K562 (cell line): ENCODE measurements around the gene NEDD4L. TPM values are rescaled to one million over a fixed set of nuclear protein-coding genes. Genes with fewer than 3 reads are reported as not detected.

Source experiments
- ATAC-seq: fragments of 200-7000 bp; cut with Tn5 transposase; 3 replicates; pipeline ENCODE4 v1.9.1; 2020; ENCODE audit warnings: moderate library complexity
- BruUV-seq: library from RNA; stranded (reverse); fragments of 400-500 nt; replicated peaks from 2 replicates; lab custom pipeline; 2021; lab: Mats Ljungman, UMichigan
- CTCF ChIA-PET: fragments of 300-600 bp; formaldehyde crosslinking; extraction: SDS; loops from one replicate; lab custom pipeline; 2021; ENCODE audit warnings: low intra/inter-chr PET ratio; lab: Yijun Ruan, JAX
- POLR2A ChIA-PET: fragments of 300-600, 350-650 bp; sonication (Branson Sonifier 250); formaldehyde crosslinking; extraction: SDS; loops from one replicate; lab custom pipeline; 2021; ENCODE audit warnings: antibody characterized with exemption, inconsistent platforms; lab: Yijun Ruan, JAX
- DNase-seq, 4 experiments: peaks; one replicate each; pipeline versions ENCODE4 v3.0.0 to v3.0.0-alpha.2; 2011 to 2018; ENCODE audit warnings: low spot score in 3 of 4, mixed read lengths in 3 of 4; ENCODE audit errors: extremely low read depth in 1 of 4
- FAIRE-seq: peaks from 2 replicates; lab custom pipeline; 2011; peaks lifted over from hg19 to GRCh38; lab: Jason Lieb, UNC
- H2AFZ ChIP-seq: 2 replicates; pipeline ENCODE4 v1.6.0; 2011; ENCODE audit warnings: low read depth, low read length, control low read depth, inconsistent platforms
- H3K27ac ChIP-seq: fragments of 200-600 bp; 3 replicates; pipeline ENCODE4 v1.8.0; 2011; ENCODE audit warnings: low read depth, mild to moderate bottlenecking, control low read depth, inconsistent platforms, low read length, moderate library complexity, mixed read lengths; ENCODE audit errors: extremely low read depth
- H3K27me3 ChIP-seq, 2 experiments: fragments of 300-600 bp in 1 of 2; 2 replicates in 1 of 2; 3 replicates in 1 of 2; pipeline versions ENCODE4 v1.6.0 to v1.8.0; 2011; ENCODE audit warnings: inconsistent platforms in 2 of 2, low read length in 2 of 2, mild to moderate bottlenecking in 1 of 2, mixed read lengths in 1 of 2, moderate library complexity in 1 of 2; ENCODE audit not compliant: control insufficient read depth in 2 of 2, insufficient read depth in 2 of 2
- H3K36me3 ChIP-seq: fragments of 300-600 bp; 3 replicates; pipeline ENCODE4 v1.8.0; 2011; ENCODE audit warnings: mild to moderate bottlenecking, low read length, inconsistent platforms; ENCODE audit not compliant: control insufficient read depth, insufficient read depth
- H3K4me1 ChIP-seq, 2 experiments: fragments of 200-600 bp in 1 of 2; replicated peaks in 1 of 2; 2 replicates in 1 of 2; 3 replicates in 1 of 2; pipeline versions ENCODE4 v1.5.1 to v1.8.0; 2011; ENCODE audit warnings: inconsistent platforms in 2 of 2, low read length in 2 of 2, mild to moderate bottlenecking in 1 of 2, mixed read lengths in 1 of 2, moderate library complexity in 1 of 2; ENCODE audit not compliant: control insufficient read depth in 2 of 2, insufficient read depth in 2 of 2
- H3K4me2 ChIP-seq: 2 replicates; pipeline ENCODE4 v1.6.1; 2011; ENCODE audit warnings: low read length, control low read depth, inconsistent platforms, mixed read lengths; ENCODE audit not compliant: insufficient read depth
- H3K4me3 ChIP-seq: fragments of 200-600 bp; sonication (generic), shearing (Covaris generic); 2 replicates; pipeline ENCODE4 v1.5.1; 2016; ENCODE audit warnings: control low read depth, inconsistent platforms
- H3K79me2 ChIP-seq: fragments of 200-600 bp; 3 replicates; pipeline ENCODE4 v1.8.0; 2011; ENCODE audit warnings: low read length, inconsistent platforms; ENCODE audit not compliant: control insufficient read depth, insufficient read depth
- H3K9ac ChIP-seq, 2 experiments: 2 replicates each; pipeline versions ENCODE4 v1.6.0 to v1.6.1; 2011; ENCODE audit warnings: low read depth in 2 of 2, low read length in 2 of 2, control low read depth in 1 of 2, inconsistent platforms in 1 of 2, mild to moderate bottlenecking in 1 of 2, mixed read lengths in 1 of 2; ENCODE audit not compliant: insufficient read depth in 1 of 2
- H3K9me1 ChIP-seq: one replicate; pipeline ENCODE4 v1.6.0; 2011; ENCODE audit warnings: inconsistent platforms, mild to moderate bottlenecking, low read length, moderate library complexity; ENCODE audit not compliant: control insufficient read depth, insufficient read depth
- H3K9me3 ChIP-seq: replicated peaks from 2 replicates; pipeline ENCODE4 v1.5.1; 2011; ENCODE audit warnings: low read depth, low read length, inconsistent platforms; ENCODE audit not compliant: control insufficient read depth, insufficient read depth
- H4K20me1 ChIP-seq: replicated peaks from 2 replicates; pipeline ENCODE4 v1.6.1; 2011; ENCODE audit warnings: low read length, inconsistent platforms, mixed read lengths; ENCODE audit not compliant: control insufficient read depth, insufficient read depth
- CREB1 ChIP-seq, 2 experiments: sonication (generic) in 1 of 2; formaldehyde crosslinking in 1 of 2; IDR thresholded peaks; 2 replicates each; pipeline versions ENCODE4 v1.6.1 to v1.8.0; 2012 to 2022; ENCODE audit warnings: inconsistent platforms in 1 of 2, mild to moderate bottlenecking in 1 of 2, missing genetic modification reagents in 1 of 2, moderate library complexity in 1 of 2
- E2F5 ChIP-seq: sonication (generic); formaldehyde crosslinking; IDR thresholded peaks from 2 replicates; pipeline ENCODE4 v1.8.0; 2022; ENCODE audit warnings: mild to moderate bottlenecking, missing genetic modification reagents
- EGR1 ChIP-seq: fragments of 450-650 bp; conservative IDR thresholded peaks from 2 replicates; pipeline ENCODE4 v1.6.1; 2017; ENCODE audit warnings: mild to moderate bottlenecking
- IRF2 ChIP-seq: sonication (generic); formaldehyde crosslinking; IDR thresholded peaks from 2 replicates; pipeline ENCODE4 v1.8.1; 2022; ENCODE audit warnings: mild to moderate bottlenecking, missing genetic modification reagents
- MNT ChIP-seq, 2 experiments: fragments of 450-650 bp; conservative IDR thresholded peaks; 2 replicates each; pipeline ENCODE4 v1.6.1; 2017; ENCODE audit warnings: mild to moderate bottlenecking in 2 of 2, moderate library complexity in 2 of 2
- NRF1 ChIP-seq, 2 experiments: fragments of 450-650 bp; IDR thresholded peaks in 1 of 2; conservative IDR thresholded peaks in 1 of 2; 2 replicates each; pipeline ENCODE4 v1.6.1; 2014; ENCODE audit warnings: mild to moderate bottlenecking in 2 of 2
- PHF20 ChIP-seq: fragments of 450-650 bp; IDR thresholded peaks from 2 replicates; pipeline ENCODE4 v1.6.1; 2018; ENCODE audit not compliant: partially characterized antibody
- RAD21 ChIP-seq, 2 experiments: fragments of 250-450 bp in 1 of 2; fragments of 450-650 bp in 1 of 2; sonication (Bioruptor Pico) in 1 of 2; formaldehyde crosslinking in 1 of 2; IDR thresholded peaks in 1 of 2; conservative IDR thresholded peaks in 1 of 2; 2 replicates each; pipeline versions ENCODE4 v1.4.0 to v1.8.0; 2020 to 2022; ENCODE audit warnings: mild to moderate bottlenecking in 2 of 2, moderate library complexity in 1 of 2
- SMC3 ChIP-seq: conservative IDR thresholded peaks from 2 replicates; pipeline ENCODE4 v1.6.1; 2011; ENCODE audit warnings: low read depth, low read length, improper control_type of control experiment; ENCODE audit not compliant: insufficient read depth
- TARDBP ChIP-seq: fragments of 450-650 bp; IDR thresholded peaks from 2 replicates; pipeline ENCODE4 v1.6.1; 2016
- ZBTB17 ChIP-seq: fragments of 450-650 bp; formaldehyde crosslinking; IDR thresholded peaks from 2 replicates; pipeline ENCODE4 v1.4.0; 2020; ENCODE audit warnings: mild to moderate bottlenecking
- ZNF23 ChIP-seq: fragments of 250-450 bp; sonication (Bioruptor Pico); IDR thresholded peaks from 2 replicates; pipeline ENCODE4 v1.4.0; 2020; ENCODE audit warnings: mild to moderate bottlenecking
- ZNF24 ChIP-seq: fragments of 450-650 bp; IDR thresholded peaks from 2 replicates; pipeline ENCODE4 v1.6.1; 2016
- ZNF316 ChIP-seq: fragments of 450-650 bp; IDR thresholded peaks from 2 replicates; pipeline ENCODE4 v1.6.1; 2016
- WGBS: fragments of 100-300 bp; shearing (Covaris generic); methylation state at CpG from one replicate; pipeline ENCODE4 v1.1.6; 2016; ENCODE audit warnings: low coverage, mixed read lengths; ENCODE audit not compliant: insufficient coverage; ENCODE audit errors: missing lambda C conversion rate; 5-methylcytosine and 5-hydroxymethylcytosine counted together
- in situ Hi-C: fragments of 300-500 bp; cut with MboI; formaldehyde crosslinking; loops from 4 replicates; pipeline ENCODE4 v1.15.0; 2018; ENCODE audit warnings: inconsistent platforms, mixed read lengths
- intact Hi-C: fragments of 100-400 bp; cut with micrococcal nuclease; formaldehyde crosslinking; loops from 2 replicates; pipeline ENCODE4 v1.14.2; 2022
- polyA plus RNA-seq, 8 experiments: library from polyadenylated mRNA; depleted of rRNA in 4 of 8; stranded (reverse) in 5 of 8; unstranded in 3 of 8; fragments of >200 nt; fragmentation: Nextera tagmentation in 2 of 8; fragmentation: Illumina TruSeq in 1 of 8; extraction: Ambion mirVana in 2 of 8; extraction: Trizol in 1 of 8; gene quantifications; 2 replicates each; pipeline versions ENCODE4 v1.2.1 to v1.2.3, GENCODE V29; 2011 to 2014; ENCODE audit warnings: inconsistent platforms in 1 of 8, missing spikeins in 1 of 8
- total RNA-seq, 7 experiments: library from RNA; depleted of rRNA in 6 of 7; stranded (reverse); fragments of >200 nt in 6 of 7; fragmentation: Illumina TruSeq in 2 of 7; extraction: Trizol in 2 of 7; gene quantifications; 2 replicates each; pipeline versions ENCODE4 v1.2.1 to v1.2.3, GENCODE V29; 2011 to 2021; ENCODE audit warnings: low replicate concordance in 1 of 7
- TF ChIP-seq, protein P1 (sequence below): fragments of 450-650 bp; IDR thresholded peaks from 2 replicates; pipeline ENCODE4 v1.6.1; 2017; ENCODE audit warnings: antibody characterized with exemption
- TF ChIP-seq, protein P2 (sequence below): fragments of 250-450 bp; sonication (Bioruptor Pico); IDR thresholded peaks from 2 replicates; pipeline ENCODE4 v1.5.0; 2020; ENCODE audit warnings: mild to moderate bottlenecking, borderline replicate concordance

Gene NEDD4L
- total and polyA plus RNA-seq, 9 of the 15 experiments (the other 6 are each of a cell fraction or from before 2014, with no cell fraction given), result 8.1 to 33.4 (median 19.9) TPM

- H3K27ac ChIP-seq, result no peak overlapping the region
- no peaks in the 10 kb centered on the region; the same call in 1 of the 3 replicates for H3K79me2 ChIP-seq
- TF ChIP-seq PHF20 (no peak), EGR1 (no peak), MNT (conservative IDR thresholded peaks at IDR 0.05) (no peak), E2F5 (no peak), ZBTB17 (CRISPR knock-in tag) (no peak), ZNF23 (CRISPR knock-in tag) (no peak), CREB1 (IDR thresholded peaks at IDR 0.05) (no peak), CREB1 (CRISPR knock-in tag; IDR thresholded peaks at IDR 0.05) (no peak), ZNF24 (no peak), ZNF316 (no peak), SMC3 (no peak), NRF1 (conservative IDR thresholded peaks at IDR 0.05 in 1 of 2, IDR thresholded peaks at IDR 0.05 in 1 of 2) (no peak), TARDBP (no peak), RAD21 (CRISPR knock-in tag; conservative IDR thresholded peaks at IDR 0.05 in 1 of 2, IDR thresholded peaks at IDR 0.05 in 1 of 2) (no peak), IRF2 (CRISPR knock-in tag) (no peak)
- TF ChIP-seq, protein P1, sequence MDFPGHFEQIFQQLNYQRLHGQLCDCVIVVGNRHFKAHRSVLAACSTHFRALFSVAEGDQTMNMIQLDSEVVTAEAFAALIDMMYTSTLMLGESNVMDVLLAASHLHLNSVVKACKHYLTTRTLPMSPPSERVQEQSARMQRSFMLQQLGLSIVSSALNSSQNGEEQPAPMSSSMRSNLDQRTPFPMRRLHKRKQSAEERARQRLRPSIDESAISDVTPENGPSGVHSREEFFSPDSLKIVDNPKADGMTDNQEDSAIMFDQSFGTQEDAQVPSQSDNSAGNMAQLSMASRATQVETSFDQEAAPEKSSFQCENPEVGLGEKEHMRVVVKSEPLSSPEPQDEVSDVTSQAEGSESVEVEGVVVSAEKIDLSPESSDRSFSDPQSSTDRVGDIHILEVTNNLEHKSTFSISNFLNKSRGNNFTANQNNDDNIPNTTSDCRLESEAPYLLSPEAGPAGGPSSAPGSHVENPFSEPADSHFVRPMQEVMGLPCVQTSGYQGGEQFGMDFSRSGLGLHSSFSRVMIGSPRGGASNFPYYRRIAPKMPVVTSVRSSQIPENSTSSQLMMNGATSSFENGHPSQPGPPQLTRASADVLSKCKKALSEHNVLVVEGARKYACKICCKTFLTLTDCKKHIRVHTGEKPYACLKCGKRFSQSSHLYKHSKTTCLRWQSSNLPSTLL, result no peak
- TF ChIP-seq, protein P2, sequence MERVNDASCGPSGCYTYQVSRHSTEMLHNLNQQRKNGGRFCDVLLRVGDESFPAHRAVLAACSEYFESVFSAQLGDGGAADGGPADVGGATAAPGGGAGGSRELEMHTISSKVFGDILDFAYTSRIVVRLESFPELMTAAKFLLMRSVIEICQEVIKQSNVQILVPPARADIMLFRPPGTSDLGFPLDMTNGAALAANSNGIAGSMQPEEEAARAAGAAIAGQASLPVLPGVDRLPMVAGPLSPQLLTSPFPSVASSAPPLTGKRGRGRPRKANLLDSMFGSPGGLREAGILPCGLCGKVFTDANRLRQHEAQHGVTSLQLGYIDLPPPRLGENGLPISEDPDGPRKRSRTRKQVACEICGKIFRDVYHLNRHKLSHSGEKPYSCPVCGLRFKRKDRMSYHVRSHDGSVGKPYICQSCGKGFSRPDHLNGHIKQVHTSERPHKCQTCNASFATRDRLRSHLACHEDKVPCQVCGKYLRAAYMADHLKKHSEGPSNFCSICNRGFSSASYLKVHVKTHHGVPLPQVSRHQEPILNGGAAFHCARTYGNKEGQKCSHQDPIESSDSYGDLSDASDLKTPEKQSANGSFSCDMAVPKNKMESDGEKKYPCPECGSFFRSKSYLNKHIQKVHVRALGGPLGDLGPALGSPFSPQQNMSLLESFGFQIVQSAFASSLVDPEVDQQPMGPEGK (CRISPR knock-in tag), result no peak
- intact Hi-C loops, result no loop called here
- ChIA-PET POLR2A (interaction anchor here (0.6 to 1.4 kb wide), 2 partner anchors 11 to 36 kb away, joined by 3 read pairs; no protein-coding TSS in a partner anchor), CTCF (no interaction called here)
- no TSS peak for BruUV-seq
- no peaks in the 10 kb centered on the region for H3K9me3 ChIP-seq
- H3K4me1 ChIP-seq, result no peaks in the 10 kb centered on the region; a peak in 1 of 5 replicates
- H3K36me3 ChIP-seq, result no peaks in the 10 kb centered on the region
- ATAC-seq (no peak), FAIRE-seq (no peak), DNase-seq (no peak)
- 10% methylated on average over 3 of the region's 3 CpGs for WGBS
- H4K20me1 ChIP-seq, result peaks cover 3% of the 10 kb centered on the region
- H3K9me1 ChIP-seq, result no peaks in the 10 kb centered on the region
- in situ Hi-C loops, result no loop called here
- no peak overlapping the region for H3K4me2 ChIP-seq
- H3K9ac ChIP-seq, result no peak overlapping the region
- no peaks in the 10 kb centered on the region for H3K27me3 ChIP-seq
- H2AFZ ChIP-seq, result no peak overlapping the region
- no peak overlapping the region for H3K4me3 ChIP-seq
These were observed 58.8 kb downstream of the NEDD4L start for GRCh38 chr18:58102875-58103274.
